Measurements from ENCODE around the gene TNFSF13. TPM values are rescaled to one million over a fixed set of nuclear protein-coding genes. Genes with fewer than 3 reads are reported as not detected.

Gene TNFSF13
- total RNA-seq, 1 experiment from 2014 or later: 3.2 TPM

- TF ChIP-seq STAT6 (CRISPR knock-in tag; conservative IDR thresholded peaks at IDR 0.05; ENCODE audit: low read depth): no peak
- no peak for TF ChIP-seq ZNF219 (CRISPR knock-in tag; IDR thresholded peaks at IDR 0.05; ENCODE audit: borderline replicate concordance)
- TF ChIP-seq JUN (CRISPR knock-in tag; IDR thresholded peaks at IDR 0.05): no peak
- TF ChIP-seq NFE2L1 (CRISPR knock-in tag; IDR thresholded peaks at IDR 0.05): no peak
These were observed 32.2 kb downstream of the TNFSF13 start (continued) for GRCh38 chr17:7590743-7591142.

GRCh38 chr17:7591596-7591995, 33.0 kb downstream of the TNFSF13 start:
- DNase-seq (ENCODE audit: low spot score) (no peak), ATAC-seq (no peak)
- no peaks in the 10 kb centered on the region for H3K9me3 Mint-ChIP-seq
- H3K4me1 Mint-ChIP-seq: peaks cover 30% of the 10 kb centered on the region
- TF ChIP-seq ZNF121 (CRISPR knock-in tag; IDR thresholded peaks at IDR 0.05): no peak
- TF ChIP-seq KAT7 (CRISPR knock-in tag; IDR thresholded peaks at IDR 0.05; ENCODE audit: borderline replicate concordance): no peak
- no peak for TF ChIP-seq CREM (CRISPR knock-in tag; IDR thresholded peaks at IDR 0.05)
- TF ChIP-seq ARID4B (CRISPR knock-in tag; IDR thresholded peaks at IDR 0.05; ENCODE audit: borderline replicate concordance): no peak
- TF ChIP-seq FOXJ3 (CRISPR knock-in tag; IDR thresholded peaks at IDR 0.05; ENCODE audit: borderline replicate concordance): no peak
- peak overlapping the region; percentile 97 for H3K27ac Mint-ChIP-seq
- no peak overlapping the region; the same call in 1 of the 2 replicates for H3K4me3 Mint-ChIP-seq
- H3K27me3 Mint-ChIP-seq (ENCODE audit: low read depth): no peaks in the 10 kb centered on the region
- ChIA-PET POLR2A (interaction anchor here (4.6 kb wide), 1 partner anchor 96 kb away, joined by 41 read pairs; the partner anchor contains the start of genes TP53 and WRAP53), CTCF (no interaction called here)
- peaks cover 54% of the 10 kb centered on the region for H3K36me3 Mint-ChIP-seq

DNA sequence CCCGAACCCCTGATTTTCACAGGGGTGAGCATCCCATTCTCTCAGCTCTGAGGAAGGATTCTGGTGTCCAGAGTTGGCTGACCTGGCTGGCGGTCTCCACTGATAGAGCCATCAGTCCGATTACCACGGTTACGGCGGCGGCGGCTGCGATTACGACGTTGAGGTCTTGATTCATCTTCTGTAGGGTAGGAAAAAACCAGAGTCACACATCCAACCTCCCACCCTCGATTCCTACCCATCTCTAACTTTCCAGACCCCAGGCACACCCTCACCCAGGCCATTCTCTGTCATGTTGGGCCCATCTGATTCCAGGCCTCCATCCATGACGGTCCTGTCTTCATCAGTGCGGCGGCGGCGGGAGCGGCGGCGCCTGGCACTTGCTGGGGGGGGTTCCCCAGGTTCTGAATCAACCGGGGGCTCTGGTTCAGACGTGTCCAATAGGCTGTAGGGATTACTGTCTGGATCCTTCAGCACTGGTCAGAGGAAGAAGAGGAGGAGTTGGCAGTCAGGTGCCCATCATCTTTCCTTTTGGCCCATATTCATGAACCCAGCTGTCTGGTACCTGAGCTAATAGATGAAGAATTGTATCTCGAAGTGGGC, 34.0 kb downstream of the TNFSF13 start:
- peaks cover 55% of the 10 kb centered on the region for H3K36me3 Mint-ChIP-seq
- H3K27me3 Mint-ChIP-seq (ENCODE audit: low read depth): no peaks in the 10 kb centered on the region
- no peaks in the 10 kb centered on the region for H3K9me3 Mint-ChIP-seq
- no peak for DNase-seq (ENCODE audit: low spot score)
- no peak for TF ChIP-seq SP1 (CRISPR knock-in tag; conservative IDR thresholded peaks at IDR 0.05)
- no peak for TF ChIP-seq FOXJ3 (CRISPR knock-in tag; IDR thresholded peaks at IDR 0.05; ENCODE audit: borderline replicate concordance)
- no peak for TF ChIP-seq GRHL2 (CRISPR knock-in tag; IDR thresholded peaks at IDR 0.05; ENCODE audit: insufficient replicate concordance, severe bottlenecking)
- TF ChIP-seq, protein P1, sequence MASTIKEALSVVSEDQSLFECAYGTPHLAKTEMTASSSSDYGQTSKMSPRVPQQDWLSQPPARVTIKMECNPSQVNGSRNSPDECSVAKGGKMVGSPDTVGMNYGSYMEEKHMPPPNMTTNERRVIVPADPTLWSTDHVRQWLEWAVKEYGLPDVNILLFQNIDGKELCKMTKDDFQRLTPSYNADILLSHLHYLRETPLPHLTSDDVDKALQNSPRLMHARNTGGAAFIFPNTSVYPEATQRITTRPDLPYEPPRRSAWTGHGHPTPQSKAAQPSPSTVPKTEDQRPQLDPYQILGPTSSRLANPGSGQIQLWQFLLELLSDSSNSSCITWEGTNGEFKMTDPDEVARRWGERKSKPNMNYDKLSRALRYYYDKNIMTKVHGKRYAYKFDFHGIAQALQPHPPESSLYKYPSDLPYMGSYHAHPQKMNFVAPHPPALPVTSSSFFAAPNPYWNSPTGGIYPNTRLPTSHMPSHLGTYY (CRISPR knock-in tag; IDR thresholded peaks at IDR 0.05): no peak
- TF ChIP-seq ZNF317 (CRISPR knock-in tag; IDR thresholded peaks at IDR 0.05; ENCODE audit: borderline replicate concordance, low read depth): no peak
- TF ChIP-seq, protein P2, sequence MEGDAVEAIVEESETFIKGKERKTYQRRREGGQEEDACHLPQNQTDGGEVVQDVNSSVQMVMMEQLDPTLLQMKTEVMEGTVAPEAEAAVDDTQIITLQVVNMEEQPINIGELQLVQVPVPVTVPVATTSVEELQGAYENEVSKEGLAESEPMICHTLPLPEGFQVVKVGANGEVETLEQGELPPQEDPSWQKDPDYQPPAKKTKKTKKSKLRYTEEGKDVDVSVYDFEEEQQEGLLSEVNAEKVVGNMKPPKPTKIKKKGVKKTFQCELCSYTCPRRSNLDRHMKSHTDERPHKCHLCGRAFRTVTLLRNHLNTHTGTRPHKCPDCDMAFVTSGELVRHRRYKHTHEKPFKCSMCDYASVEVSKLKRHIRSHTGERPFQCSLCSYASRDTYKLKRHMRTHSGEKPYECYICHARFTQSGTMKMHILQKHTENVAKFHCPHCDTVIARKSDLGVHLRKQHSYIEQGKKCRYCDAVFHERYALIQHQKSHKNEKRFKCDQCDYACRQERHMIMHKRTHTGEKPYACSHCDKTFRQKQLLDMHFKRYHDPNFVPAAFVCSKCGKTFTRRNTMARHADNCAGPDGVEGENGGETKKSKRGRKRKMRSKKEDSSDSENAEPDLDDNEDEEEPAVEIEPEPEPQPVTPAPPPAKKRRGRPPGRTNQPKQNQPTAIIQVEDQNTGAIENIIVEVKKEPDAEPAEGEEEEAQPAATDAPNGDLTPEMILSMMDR (IDR thresholded peaks at IDR 0.05): no peak
- no peak for TF ChIP-seq CBFB (CRISPR knock-in tag; IDR thresholded peaks at IDR 0.05; ENCODE audit: low read depth)
- TF ChIP-seq, protein P3, sequence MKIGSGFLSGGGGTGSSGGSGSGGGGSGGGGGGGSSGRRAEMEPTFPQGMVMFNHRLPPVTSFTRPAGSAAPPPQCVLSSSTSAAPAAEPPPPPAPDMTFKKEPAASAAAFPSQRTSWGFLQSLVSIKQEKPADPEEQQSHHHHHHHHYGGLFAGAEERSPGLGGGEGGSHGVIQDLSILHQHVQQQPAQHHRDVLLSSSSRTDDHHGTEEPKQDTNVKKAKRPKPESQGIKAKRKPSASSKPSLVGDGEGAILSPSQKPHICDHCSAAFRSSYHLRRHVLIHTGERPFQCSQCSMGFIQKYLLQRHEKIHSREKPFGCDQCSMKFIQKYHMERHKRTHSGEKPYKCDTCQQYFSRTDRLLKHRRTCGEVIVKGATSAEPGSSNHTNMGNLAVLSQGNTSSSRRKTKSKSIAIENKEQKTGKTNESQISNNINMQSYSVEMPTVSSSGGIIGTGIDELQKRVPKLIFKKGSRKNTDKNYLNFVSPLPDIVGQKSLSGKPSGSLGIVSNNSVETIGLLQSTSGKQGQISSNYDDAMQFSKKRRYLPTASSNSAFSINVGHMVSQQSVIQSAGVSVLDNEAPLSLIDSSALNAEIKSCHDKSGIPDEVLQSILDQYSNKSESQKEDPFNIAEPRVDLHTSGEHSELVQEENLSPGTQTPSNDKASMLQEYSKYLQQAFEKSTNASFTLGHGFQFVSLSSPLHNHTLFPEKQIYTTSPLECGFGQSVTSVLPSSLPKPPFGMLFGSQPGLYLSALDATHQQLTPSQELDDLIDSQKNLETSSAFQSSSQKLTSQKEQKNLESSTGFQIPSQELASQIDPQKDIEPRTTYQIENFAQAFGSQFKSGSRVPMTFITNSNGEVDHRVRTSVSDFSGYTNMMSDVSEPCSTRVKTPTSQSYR (CRISPR knock-in tag; IDR thresholded peaks at IDR 0.05): no peak
- TF ChIP-seq TEAD1 (CRISPR knock-in tag; IDR thresholded peaks at IDR 0.05): no peak
- no peak for TF ChIP-seq FOXP1 (CRISPR knock-in tag; IDR thresholded peaks at IDR 0.05; ENCODE audit: borderline replicate concordance)
- TF ChIP-seq, protein P4, sequence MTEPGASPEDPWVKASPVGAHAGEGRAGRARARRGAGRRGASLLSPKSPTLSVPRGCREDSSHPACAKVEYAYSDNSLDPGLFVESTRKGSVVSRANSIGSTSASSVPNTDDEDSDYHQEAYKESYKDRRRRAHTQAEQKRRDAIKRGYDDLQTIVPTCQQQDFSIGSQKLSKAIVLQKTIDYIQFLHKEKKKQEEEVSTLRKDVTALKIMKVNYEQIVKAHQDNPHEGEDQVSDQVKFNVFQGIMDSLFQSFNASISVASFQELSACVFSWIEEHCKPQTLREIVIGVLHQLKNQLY (CRISPR knock-in tag; IDR thresholded peaks at IDR 0.05): no peak
- no peak for ATAC-seq
- H3K4me3 Mint-ChIP-seq: no peak overlapping the region
- H3K4me1 Mint-ChIP-seq: peaks cover 26% of the 10 kb centered on the region
- POLR2A ChIA-PET: interaction anchor here (4.6 kb wide), 1 partner anchor 95 kb away, joined by 41 read pairs; the partner anchor contains the start of genes TP53 and WRAP53
- H3K27ac Mint-ChIP-seq: no peak overlapping the region
- CTCF ChIA-PET: interaction anchor here (1.2 to 1.4 kb wide), 2 partner anchors 22 to 80 kb away, joined by 3 to 4 read pairs; partner anchors contain the start of gene FXR2
